Spleen (tissue), 11 donors: ENCODE measurements around the gene JAKMIP1. TPM values are rescaled to one million over a fixed set of nuclear protein-coding genes. Genes with fewer than 3 reads are reported as not detected.

Source experiments
- DNase-seq: peaks from one replicate; pipeline ENCODE4 v3.0.0-alpha.2; 2020
- H3K27ac ChIP-seq, 8 donors: fragments of 200-600 bp; sonication (generic) in 7 of 8; 1 replicate in 4 of 8; 2 replicates in 4 of 8; pipeline versions ENCODE4 v1.5.0 to v1.8.0; 2016 to 2021; ENCODE audit warnings: inconsistent platforms in 4 of 8, mild to moderate bottlenecking in 4 of 8, moderate library complexity in 1 of 8
- H3K27me3 ChIP-seq, 7 donors: fragments of 200-600 bp; sonication (generic) in 6 of 7; replicated peaks in 1 of 7; 1 replicate in 4 of 7; 2 replicates in 3 of 7; pipeline versions ENCODE4 v1.5.0 to v1.8.0; 2016 to 2021; ENCODE audit warnings: inconsistent platforms in 3 of 7, mild to moderate bottlenecking in 1 of 7
- H3K36me3 ChIP-seq, 6 donors: fragments of 200-600 bp; sonication (generic) in 5 of 6; 1 replicate in 4 of 6; 2 replicates in 2 of 6; pipeline versions ENCODE4 v1.5.0 to v1.8.0; 2016 to 2021; ENCODE audit warnings: inconsistent platforms in 2 of 6
- H3K4me1 ChIP-seq, 6 donors: fragments of 200-600 bp; sonication (generic) in 5 of 6; 1 replicate in 3 of 6; 2 replicates in 3 of 6; pipeline versions ENCODE4 v1.5.0 to v1.8.0; 2016 to 2021; ENCODE audit warnings: inconsistent platforms in 3 of 6
- H3K4me3 ChIP-seq, 8 donors: fragments of 200-600 bp; sonication (generic) in 7 of 8; 1 replicate in 4 of 8; 2 replicates in 4 of 8; pipeline versions ENCODE4 v1.5.0 to v1.8.0; 2016 to 2021; ENCODE audit warnings: inconsistent platforms in 4 of 8, mild to moderate bottlenecking in 4 of 8, moderate library complexity in 2 of 8
- H3K9me3 ChIP-seq, 8 donors: fragments of 200-600 bp; sonication (generic) in 7 of 8; 1 replicate in 4 of 8; 2 replicates in 4 of 8; pipeline versions ENCODE4 v1.5.0 to v1.8.0; 2016 to 2021; ENCODE audit warnings: inconsistent platforms in 4 of 8
- CTCF ChIP-seq, 11 experiments: fragments of 200-600 bp in 7 of 11; fragments of 450-650 bp in 4 of 11; sonication (generic) in 4 of 11; IDR thresholded peaks in 8 of 11; conservative IDR thresholded peaks in 3 of 11; 1 replicate in 7 of 11; 2 replicates in 4 of 11; pipeline versions ENCODE4 v1.4.0 to v1.8.0; 2016 to 2021; ENCODE audit warnings: antibody characterized with exemption in 11 of 11, inconsistent platforms in 4 of 11, mild to moderate bottlenecking in 1 of 11
- POLR2A ChIP-seq, 3 donors: fragments of 450-650 bp; IDR thresholded peaks; one replicate each; pipeline ENCODE4 v1.5.1; 2017; ENCODE audit warnings: antibody characterized with exemption in 3 of 3, mild to moderate bottlenecking in 1 of 3
- POLR2AphosphoS5 ChIP-seq, 3 donors: sonication (generic); formaldehyde crosslinking; IDR thresholded peaks; one replicate each; pipeline ENCODE4 v1.5.1; 2017; ENCODE audit warnings: antibody characterized with exemption in 3 of 3
- WGBS, 5 donors: extraction: QIAGEN DNeasy Blood & Tissue Kit in 3 of 5; methylation state at CpG; one replicate each; pipeline versions ENCODE4 v1.1.5 to v1.1.7; 2013 to 2018; 5-methylcytosine and 5-hydroxymethylcytosine counted together
- intact Hi-C: fragments of 100-400 bp; cut with DNase I; formaldehyde crosslinking; loops from one replicate; pipeline ENCODE4 v1.15.0; 2023; ENCODE audit warnings: low total_unique reads
- polyA plus RNA-seq, 3 donors: library from polyadenylated mRNA; stranded (reverse); fragments of 200-250 nt; gene quantifications; one replicate each; pipeline ENCODE4 v1.2.1, GENCODE V29; 2013
- total RNA-seq, 7 donors: library from RNA; depleted of rRNA in 3 of 7; stranded (reverse); fragments of >200 nt in 3 of 7; fragmentation: NEBNext Ultra II Directional in 4 of 7; extraction: Animal tissue kit (Norgen Biotek cat#: 25700) in 4 of 7; gene quantifications; one replicate each; pipeline versions ENCODE4 v1.1.0 to v1.2.1, GENCODE V29; 2016 to 2021
- donor health status: healthy with polysubstance abuse.
- donor health status: DM: no; HTN: no; CAD: no; lungs with moderate emphysema.
- donor health status: DM: no; HTN: no; CAD: no.
- donor health status: Bipolar disorder and iron deficiency.
- donor health status: healthy.
- donor health status: DM: no; HTN: no; CAD: no.
- donor health status: DM: yes; HTN: yes; CAD: no.

Gene JAKMIP1
- total and polyA plus RNA-seq, 10 donors: 0.37 to 8.7 (median 2.6) TPM

GRCh38 chr4:6231663-6232165 lies 31.4 kb upstream of the JAKMIP1 start:
- no peak for TF ChIP-seq POLR2AphosphoS5 (IDR thresholded peaks at IDR 0.05)
- no peak for TF ChIP-seq CTCF (IDR thresholded peaks at IDR 0.05 in 8 of 11, conservative IDR thresholded peaks at IDR 0.05 in 3 of 11)
- no peak for TF ChIP-seq POLR2A (IDR thresholded peaks at IDR 0.05)
- Histone ChIP-seq H3K36me3 (no peaks in the 10 kb centered on the region), H3K4me3 (no peak overlapping the region), H3K9me3 (no peaks in the 10 kb centered on the region), H3K4me1 (no peaks in the 10 kb centered on the region), H3K27ac (no peak overlapping the region), H3K27me3 (peaks cover 0 to 37% (median 0%) of the 10 kb centered on the region in 7 donors)
- 76 to 83% (median 79%) methylated on average over 7 of the region's 7 CpGs for WGBS, 5 donors
- intact Hi-C loops: no loop called here
- no peak for DNase-seq

- no peak overlapping the region for H3K27ac ChIP-seq
- no peaks in the 10 kb centered on the region for H3K36me3 ChIP-seq
- 88 to 91% (median 89%) methylated on average over 19 to 21 of the region's 21 CpGs for WGBS, 5 donors
- no peaks in the 10 kb centered on the region for H3K4me1 ChIP-seq
- intact Hi-C loops: no loop called here
- no peak overlapping the region for H3K4me3 ChIP-seq
- no peaks in the 10 kb centered on the region for H3K9me3 ChIP-seq
- H3K27me3 ChIP-seq: peaks cover 0 to 42% (median 0%) of the 10 kb centered on the region in 7 donors
- no peak for DNase-seq
- no peak for TF ChIP-seq POLR2AphosphoS5 (IDR thresholded peaks at IDR 0.05)
- no peak for TF ChIP-seq POLR2A (IDR thresholded peaks at IDR 0.05)
- no peak for TF ChIP-seq CTCF (IDR thresholded peaks at IDR 0.05 in 8 of 11, conservative IDR thresholded peaks at IDR 0.05 in 3 of 11)
Observed at GRCh38 chr4:6230827-6231662, 30.7 kb upstream of the JAKMIP1 start.

- TF ChIP-seq CTCF (IDR thresholded peaks at IDR 0.05 in 8 of 11, conservative IDR thresholded peaks at IDR 0.05 in 3 of 11) (no peak), POLR2A (IDR thresholded peaks at IDR 0.05) (no peak), POLR2AphosphoS5 (IDR thresholded peaks at IDR 0.05) (no peak)
- 0 to 68% (median 57%) methylated on average over 1 to 3 of the region's 3 CpGs for WGBS, 5 donors
- Histone ChIP-seq H3K4me3 (no peak overlapping the region), H3K27ac (no peak overlapping the region), H3K9me3 (no peaks in the 10 kb centered on the region), H3K4me1 (no peaks in the 10 kb centered on the region), H3K27me3 (peaks cover 0 to 48% (median 0%) of the 10 kb centered on the region in 7 donors), H3K36me3 (no peaks in the 10 kb centered on the region)
- intact Hi-C loops: no loop called here
- DNase-seq: no peak
Observed at GRCh38 chr4:6230502-6230785, 30.1 kb upstream of the JAKMIP1 start.

- intact Hi-C loops: no loop called here
- no peak for DNase-seq
- no peak for TF ChIP-seq CTCF (IDR thresholded peaks at IDR 0.05 in 8 of 11, conservative IDR thresholded peaks at IDR 0.05 in 3 of 11)
- TF ChIP-seq POLR2AphosphoS5 (IDR thresholded peaks at IDR 0.05): no peak
- no peak for TF ChIP-seq POLR2A (IDR thresholded peaks at IDR 0.05)
- H3K9me3 ChIP-seq: no peaks in the 10 kb centered on the region
- 71 to 87% (median 74%) methylated on average over 12 to 18 of the region's 18 CpGs for WGBS, 5 donors
- H3K4me3 ChIP-seq: no peak overlapping the region
- no peak overlapping the region for H3K27ac ChIP-seq
- H3K36me3 ChIP-seq: no peaks in the 10 kb centered on the region
- no peaks in the 10 kb centered on the region for H3K4me1 ChIP-seq
- H3K27me3 ChIP-seq: peaks cover 0 to 48% (median 0%) of the 10 kb centered on the region in 7 donors
Observed at GRCh38 chr4:6229671-6230501, 29.5 kb upstream of the JAKMIP1 start.
